ENCODE measurements around the gene AP2B1. TPM values are rescaled to one million over a fixed set of nuclear protein-coding genes. Genes with fewer than 3 reads are reported as not detected.

AP2B1 gene
- total RNA-seq, 1 experiment from 2014 or later, result 198 TPM

- ChIA-PET CTCF (interaction anchor here (1.1 kb wide), 1 partner anchor 24 kb away, joined by 3 read pairs; no protein-coding TSS in a partner anchor), POLR2A (no interaction called here), RAD21 (ENCODE audit: low non-redundant PET in 1 of 2, low total read pairs in 2 of 2, uncharacterized antibody in 2 of 2, unreplicated experiment in 2 of 2) (no interaction called here)
- H3K4me2 ChIP-seq (ENCODE audit: low read length), result no peak overlapping the region
- ATAC-seq, result no peak
- no peaks in the 10 kb centered on the region for H3K79me2 ChIP-seq (ENCODE audit: insufficient read depth, low read length)
- DNase-seq (ENCODE audit: low read depth, low spot score), result no peak
- BruUV-seq (replicated peaks), result no TSS peak
- intact Hi-C loops (cut with micrococcal nuclease), result loop anchor here (10.0 kb wide), 2 partner anchors 1195 to 1315 kb away; no protein-coding TSS in a partner anchor
- no peaks in the 10 kb centered on the region for H3K9me3 ChIP-seq (ENCODE audit: control insufficient read depth in 1 of 2, insufficient read depth in 1 of 2, low read depth in 1 of 2, low read length in 2 of 2)
- no peaks in the 10 kb centered on the region for H4K20me1 ChIP-seq (ENCODE audit: insufficient read depth)
- no peak overlapping the region for H3K4me3 ChIP-seq (replicated peaks in 1 of 2; ENCODE audit: low read depth in 1 of 2, low read length in 2 of 2)
- no peak overlapping the region for H3K9ac ChIP-seq (ENCODE audit: low read length)
- no peaks in the 10 kb centered on the region for H3K9me2 ChIP-seq (ENCODE audit: insufficient read depth)
- H3K4me1 ChIP-seq (ENCODE audit: control insufficient read depth in 1 of 2, insufficient read depth in 2 of 2, low read length in 2 of 2), result no peaks in the 10 kb centered on the region
- H3K27ac ChIP-seq (ENCODE audit: low read depth, low read length), result no peak overlapping the region
- H2AFZ ChIP-seq (ENCODE audit: low read depth, low read length, poor library complexity, severe bottlenecking), result no peak overlapping the region
- H3K27me3 ChIP-seq (ENCODE audit: insufficient read depth, low read length), result no peaks in the 10 kb centered on the region
- H3K36me3 ChIP-seq (ENCODE audit: control insufficient read depth in 1 of 2, insufficient read depth in 2 of 2, low read length in 2 of 2), result no peaks in the 10 kb centered on the region
- TF ChIP-seq SP1 (IDR thresholded peaks at IDR 0.05; ENCODE audit: low read depth) (no peak), SIN3A (IDR thresholded peaks at IDR 0.05; ENCODE audit: low read depth) (no peak)
Observed at GRCh38 chr17:35740216-35740615, 153.1 kb downstream of the AP2B1 start.

DNA sequence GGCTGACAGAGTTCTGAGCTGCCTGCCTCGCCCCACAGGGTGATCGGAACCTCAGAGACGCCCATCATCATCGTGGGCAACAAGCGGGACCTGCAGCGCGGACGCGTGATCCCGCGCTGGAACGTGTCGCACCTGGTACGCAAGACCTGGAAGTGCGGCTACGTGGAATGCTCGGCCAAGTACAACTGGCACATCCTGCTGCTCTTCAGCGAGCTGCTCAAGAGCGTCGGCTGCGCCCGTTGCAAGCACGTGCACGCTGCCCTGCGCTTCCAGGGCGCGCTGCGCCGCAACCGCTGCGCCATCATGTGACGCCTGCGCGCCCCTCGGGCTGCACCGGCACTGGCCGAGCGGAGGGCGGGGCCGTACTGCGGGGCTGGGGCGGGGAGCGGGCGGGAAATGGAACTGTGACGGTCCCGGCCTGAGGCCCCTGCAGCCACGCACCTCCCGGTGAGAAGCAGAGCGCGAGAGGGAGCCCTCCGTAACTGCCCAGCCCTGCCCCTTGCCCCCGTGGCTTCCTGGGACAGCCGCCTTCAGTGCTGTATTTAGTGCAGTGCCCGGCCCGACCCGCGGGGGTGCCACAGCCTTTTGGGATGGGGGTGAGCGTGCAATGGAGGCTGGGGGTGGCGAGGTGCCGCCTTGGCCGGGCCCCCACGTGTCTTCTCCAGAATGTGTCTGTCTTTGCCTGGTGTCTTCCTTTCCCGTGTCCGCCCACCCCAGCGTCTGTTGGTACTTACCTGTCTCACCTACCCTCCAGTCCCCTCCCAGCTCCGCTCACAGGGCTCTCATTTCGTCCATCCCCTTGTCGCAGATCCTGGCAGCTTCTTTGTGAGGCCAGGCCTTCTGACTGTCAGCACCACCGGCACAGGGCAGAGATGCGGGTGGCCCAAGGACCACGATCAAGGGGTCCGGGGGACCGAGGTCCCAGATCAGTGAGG lies 154.1 kb downstream of the AP2B1 start:
- no peak for DNase-seq (ENCODE audit: low read depth, low spot score)

More for the DNA sequence above, 154.1 kb downstream of the AP2B1 start:
- intact Hi-C loops (cut with micrococcal nuclease), result loop anchor here (10.0 kb wide), 2 partner anchors 1196 to 1316 kb away; no protein-coding TSS in a partner anchor
- TF ChIP-seq MAX (IDR thresholded peaks at IDR 0.05), result no peak
- TF ChIP-seq, protein P1, sequence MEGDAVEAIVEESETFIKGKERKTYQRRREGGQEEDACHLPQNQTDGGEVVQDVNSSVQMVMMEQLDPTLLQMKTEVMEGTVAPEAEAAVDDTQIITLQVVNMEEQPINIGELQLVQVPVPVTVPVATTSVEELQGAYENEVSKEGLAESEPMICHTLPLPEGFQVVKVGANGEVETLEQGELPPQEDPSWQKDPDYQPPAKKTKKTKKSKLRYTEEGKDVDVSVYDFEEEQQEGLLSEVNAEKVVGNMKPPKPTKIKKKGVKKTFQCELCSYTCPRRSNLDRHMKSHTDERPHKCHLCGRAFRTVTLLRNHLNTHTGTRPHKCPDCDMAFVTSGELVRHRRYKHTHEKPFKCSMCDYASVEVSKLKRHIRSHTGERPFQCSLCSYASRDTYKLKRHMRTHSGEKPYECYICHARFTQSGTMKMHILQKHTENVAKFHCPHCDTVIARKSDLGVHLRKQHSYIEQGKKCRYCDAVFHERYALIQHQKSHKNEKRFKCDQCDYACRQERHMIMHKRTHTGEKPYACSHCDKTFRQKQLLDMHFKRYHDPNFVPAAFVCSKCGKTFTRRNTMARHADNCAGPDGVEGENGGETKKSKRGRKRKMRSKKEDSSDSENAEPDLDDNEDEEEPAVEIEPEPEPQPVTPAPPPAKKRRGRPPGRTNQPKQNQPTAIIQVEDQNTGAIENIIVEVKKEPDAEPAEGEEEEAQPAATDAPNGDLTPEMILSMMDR (IDR thresholded peaks at IDR 0.05 in 2 of 3, conservative IDR thresholded peaks at IDR 0.05 in 1 of 3; ENCODE audit: borderline replicate concordance in 1 of 3, insufficient read depth in 1 of 3, low read depth in 2 of 3, low read length in 2 of 3), result 0 out of 6 replicates have a peak, but pooled peaks of 1 of the 3 experiments have one; percentile 4
- TF ChIP-seq ELF1 (IDR thresholded peaks at IDR 0.05; ENCODE audit: borderline replicate concordance, low read depth), result no peak
- Histone ChIP-seq H3K27me3 (ENCODE audit: insufficient read depth, low read length) (no peaks in the 10 kb centered on the region), H3K9me3 (ENCODE audit: control insufficient read depth in 1 of 2, insufficient read depth in 1 of 2, low read depth in 1 of 2, low read length in 2 of 2) (no peaks in the 10 kb centered on the region), H3K4me1 (ENCODE audit: control insufficient read depth in 1 of 2, insufficient read depth in 2 of 2, low read length in 2 of 2) (no peaks in the 10 kb centered on the region), H3K9ac (ENCODE audit: low read length) (no peak overlapping the region), H3K79me2 (ENCODE audit: insufficient read depth, low read length) (no peaks in the 10 kb centered on the region), H3K9me2 (ENCODE audit: insufficient read depth) (no peaks in the 10 kb centered on the region), H3K4me3 (replicated peaks in 1 of 2; ENCODE audit: low read depth in 1 of 2, low read length in 2 of 2) (no peak overlapping the region), H2AFZ (ENCODE audit: low read depth, low read length, poor library complexity, severe bottlenecking) (no peak overlapping the region), H3K36me3 (ENCODE audit: control insufficient read depth in 1 of 2, insufficient read depth in 2 of 2, low read length in 2 of 2) (no peaks in the 10 kb centered on the region), H4K20me1 (ENCODE audit: insufficient read depth) (no peaks in the 10 kb centered on the region), H3K4me2 (ENCODE audit: low read length) (no peak overlapping the region), H3K27ac (ENCODE audit: low read depth, low read length) (no peak overlapping the region)
- RAD21 ChIA-PET (ENCODE audit: low non-redundant PET in 1 of 2, low total read pairs in 2 of 2, uncharacterized antibody in 2 of 2, unreplicated experiment in 2 of 2), result no interaction called here
- BruUV-seq (replicated peaks), result no TSS peak
- CTCF ChIA-PET, result no interaction called here
- POLR2A ChIA-PET, result no interaction called here
- ATAC-seq, result no peak; the same call in 1 of the 2 replicates
